OCI-LY1 (cell line): ENCODE measurements around the gene B9D2.
"Not testable (repeated sequence)": the region's sequence is repeated elsewhere in the genome, so short reads cannot be mapped to it uniquely, and the experiment has no call there.

ENCODE experiments used
- H2AFZ ChIP-seq: fragments of 200-600 bp; sonication (generic), shearing (Covaris generic); 2 replicates; pipeline ENCODE4 v1.6.0; 2014; ENCODE audit warnings: antibody characterized with exemption, mild to moderate bottlenecking, low read length
- H3F3A ChIP-seq: fragments of 200-600 bp; sonication (generic), shearing (Covaris generic); 2 replicates; pipeline ENCODE4 v1.6.0; 2014; ENCODE audit warnings: mild to moderate bottlenecking, antibody characterized with exemption, low read length, moderate library complexity; ENCODE audit not compliant: insufficient read depth
- H3K27ac ChIP-seq: fragments of 200-600 bp; sonication (generic); 2 replicates; pipeline ENCODE4 v1.5.1; 2014; ENCODE audit warnings: low read length, mixed run types, mild to moderate bottlenecking, low read depth; ENCODE audit not compliant: poor library complexity, severe bottlenecking
- H3K27me3 ChIP-seq: fragments of 200-600 bp; sonication (generic); 2 replicates; pipeline ENCODE4 v1.6.0; 2014; ENCODE audit warnings: antibody characterized with exemption, mild to moderate bottlenecking, low read length, moderate library complexity; ENCODE audit not compliant: insufficient read depth
- H3K36me3 ChIP-seq: fragments of 200-600 bp; sonication (generic); 2 replicates; pipeline ENCODE4 v1.6.1; 2014; ENCODE audit warnings: mild to moderate bottlenecking, antibody characterized with exemption, low read length, moderate library complexity, mixed read lengths; ENCODE audit not compliant: insufficient read depth
- H3K4me1 ChIP-seq: fragments of 200-600 bp; sonication (generic); 2 replicates; pipeline ENCODE4 v1.5.1; 2014; ENCODE audit warnings: mild to moderate bottlenecking, low read length, moderate library complexity; ENCODE audit not compliant: insufficient read depth, severe bottlenecking
- H3K4me2 ChIP-seq: fragments of 200-600 bp; sonication (generic), shearing (Covaris generic); 2 replicates; pipeline ENCODE4 v1.6.1; 2014; ENCODE audit warnings: low read length
- H3K4me3 ChIP-seq: fragments of 200-600 bp; sonication (generic); 2 replicates; pipeline ENCODE4 v1.5.1; 2014; ENCODE audit warnings: low read length, low read depth, mild to moderate bottlenecking, mixed read lengths; ENCODE audit not compliant: poor library complexity, severe bottlenecking
- H3K79me2 ChIP-seq: fragments of 200-600 bp; shearing (Covaris generic); 2 replicates; pipeline ENCODE4 v1.6.1; 2016; ENCODE audit warnings: mixed run types, low read length, mixed read lengths; ENCODE audit not compliant: insufficient read depth
- H3K9ac ChIP-seq: fragments of 200-600 bp; sonication (generic), shearing (Covaris generic); 2 replicates; pipeline ENCODE4 v1.6.1; 2014; ENCODE audit warnings: mild to moderate bottlenecking, low read length, mixed read lengths
- H3K9me2 ChIP-seq: fragments of 200-600 bp; sonication (generic), shearing (Covaris generic); 2 replicates; pipeline ENCODE4 v1.6.1; 2014; ENCODE audit warnings: low read depth, mild to moderate bottlenecking, low read length, mixed read lengths
- H3K9me3 ChIP-seq: fragments of 200-600 bp; shearing (Covaris generic); 2 replicates; pipeline ENCODE4 v1.6.1; 2014; ENCODE audit warnings: low read length, mixed read lengths
- H4K20me1 ChIP-seq: fragments of 200-600 bp; sonication (generic), shearing (Covaris generic); 2 replicates; pipeline ENCODE4 v1.6.0; 2016; ENCODE audit warnings: mild to moderate bottlenecking, low read length; ENCODE audit not compliant: insufficient read depth
- EZH2 ChIP-seq: fragments of 200-600 bp; sonication (generic), shearing (Covaris generic); IDR thresholded peaks from 2 replicates; pipeline ENCODE4 v1.8.0; 2017; ENCODE audit warnings: borderline replicate concordance, mixed run types, mild to moderate bottlenecking, antibody characterized with exemption, low read length, moderate library complexity, mixed read lengths
- TF ChIP-seq, protein P1 (sequence below): fragments of 200-600 bp; sonication (generic), shearing (Covaris generic); IDR thresholded peaks from 2 replicates; pipeline ENCODE4 v1.5.1; 2017; ENCODE audit warnings: mild to moderate bottlenecking, antibody characterized with exemption, low read length, moderate library complexity, mixed read lengths

B9D2 gene

DNA sequence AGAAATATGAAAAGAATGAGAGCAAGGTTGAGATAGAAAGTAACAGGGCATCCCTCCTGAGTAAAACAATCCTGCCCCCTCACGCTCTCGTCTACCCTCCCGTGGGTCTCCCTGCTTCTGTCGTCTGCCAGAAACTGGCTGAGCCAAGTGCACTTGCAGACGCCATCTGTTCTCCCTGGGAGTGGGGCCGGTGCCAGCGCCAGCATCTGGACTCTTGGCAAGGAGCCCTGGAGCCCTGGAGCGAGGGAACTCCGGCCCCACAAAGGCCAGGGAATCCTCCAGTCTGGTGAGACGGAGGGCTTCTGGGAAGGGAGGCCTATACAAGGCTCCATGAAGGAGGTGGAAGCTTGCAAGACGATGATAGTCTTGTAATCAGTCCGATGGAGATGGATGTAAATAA is 10.0 kb upstream of the B9D2 start:
- Histone ChIP-seq H3K9ac (no peak overlapping the region), H3K9me2 (no peaks in the 10 kb centered on the region), H3K27me3 (no peaks in the 10 kb centered on the region), H3K4me2 (no peak overlapping the region), H3K79me2 (no peaks in the 10 kb centered on the region), H3K4me1 (peaks cover 10% of the 10 kb centered on the region), H3F3A (no peaks in the 10 kb centered on the region), H4K20me1 (no peaks in the 10 kb centered on the region), H3K9me3 (no peaks in the 10 kb centered on the region), H3K27ac (no peak overlapping the region), H3K36me3 (no peaks in the 10 kb centered on the region; the same call in 1 of the 2 replicates), H3K4me3 (no peak overlapping the region), H2AFZ (no peak overlapping the region)
- TF ChIP-seq, protein P1, sequence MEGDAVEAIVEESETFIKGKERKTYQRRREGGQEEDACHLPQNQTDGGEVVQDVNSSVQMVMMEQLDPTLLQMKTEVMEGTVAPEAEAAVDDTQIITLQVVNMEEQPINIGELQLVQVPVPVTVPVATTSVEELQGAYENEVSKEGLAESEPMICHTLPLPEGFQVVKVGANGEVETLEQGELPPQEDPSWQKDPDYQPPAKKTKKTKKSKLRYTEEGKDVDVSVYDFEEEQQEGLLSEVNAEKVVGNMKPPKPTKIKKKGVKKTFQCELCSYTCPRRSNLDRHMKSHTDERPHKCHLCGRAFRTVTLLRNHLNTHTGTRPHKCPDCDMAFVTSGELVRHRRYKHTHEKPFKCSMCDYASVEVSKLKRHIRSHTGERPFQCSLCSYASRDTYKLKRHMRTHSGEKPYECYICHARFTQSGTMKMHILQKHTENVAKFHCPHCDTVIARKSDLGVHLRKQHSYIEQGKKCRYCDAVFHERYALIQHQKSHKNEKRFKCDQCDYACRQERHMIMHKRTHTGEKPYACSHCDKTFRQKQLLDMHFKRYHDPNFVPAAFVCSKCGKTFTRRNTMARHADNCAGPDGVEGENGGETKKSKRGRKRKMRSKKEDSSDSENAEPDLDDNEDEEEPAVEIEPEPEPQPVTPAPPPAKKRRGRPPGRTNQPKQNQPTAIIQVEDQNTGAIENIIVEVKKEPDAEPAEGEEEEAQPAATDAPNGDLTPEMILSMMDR, result no peak
- no peak for TF ChIP-seq EZH2

DNA sequence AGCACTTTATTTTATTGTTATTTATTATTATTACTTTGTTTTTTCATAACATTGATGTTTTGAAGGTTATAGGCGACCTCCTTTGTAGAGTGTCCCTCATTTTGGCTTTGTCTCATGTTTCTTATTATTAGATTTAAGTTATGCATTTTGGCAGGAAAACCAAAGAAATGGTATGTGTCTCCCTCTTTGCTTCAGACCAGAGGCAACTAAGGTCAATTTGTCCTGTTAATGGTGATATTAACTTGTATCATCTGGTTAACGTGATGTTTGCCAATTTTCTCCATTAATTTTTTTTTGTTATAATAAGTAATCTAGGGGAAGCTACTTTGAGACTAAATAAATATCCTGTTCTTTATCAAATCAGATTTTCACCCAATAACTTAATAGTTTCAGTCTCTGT is 8.6 kb upstream of the B9D2 start:
- Histone ChIP-seq H3K79me2 (no peaks in the 10 kb centered on the region), H4K20me1 (no peaks in the 10 kb centered on the region), H3K36me3 (no peaks in the 10 kb centered on the region; the same call in 1 of the 2 replicates), H3K4me2 (no peak overlapping the region), H3K27me3 (no peaks in the 10 kb centered on the region), H3K4me1 (peaks cover 9% of the 10 kb centered on the region), H3K9me3 (no peaks in the 10 kb centered on the region), H3K9ac (no peak overlapping the region), H3F3A (no peaks in the 10 kb centered on the region), H3K9me2 (no peaks in the 10 kb centered on the region), H2AFZ (no peak overlapping the region), H3K4me3 (no peak overlapping the region), H3K27ac (no peak overlapping the region)
- TF ChIP-seq, protein P1, result no peak
- no peak for TF ChIP-seq EZH2

DNA sequence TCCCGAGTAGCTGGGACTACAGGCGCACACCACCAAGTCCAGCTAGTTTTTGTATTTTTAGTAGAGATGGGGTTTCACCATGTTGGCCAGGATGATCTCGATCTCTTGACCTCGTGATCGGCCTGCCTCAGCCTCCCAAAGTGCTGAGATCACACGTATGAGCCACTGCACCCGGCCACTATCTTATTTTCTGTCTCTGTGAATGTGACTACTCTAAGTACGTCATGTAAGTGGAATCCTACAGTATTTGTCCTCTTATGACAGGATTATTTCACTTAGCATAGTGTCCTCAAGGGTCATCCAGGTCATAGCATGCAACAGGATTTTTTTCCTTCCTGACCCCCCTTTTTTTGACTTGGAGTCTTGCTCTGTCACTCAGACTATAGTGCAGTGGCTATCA is 7.6 kb upstream of the B9D2 start:
- no peak for TF ChIP-seq EZH2
- TF ChIP-seq, protein P1, result no peak
- H2AFZ ChIP-seq, result no peak overlapping the region
- no peak overlapping the region for H3K9ac ChIP-seq
- H3K4me3 ChIP-seq, result no peak overlapping the region
- H3K9me3 ChIP-seq, result no peaks in the 10 kb centered on the region
- no peaks in the 10 kb centered on the region for H3K79me2 ChIP-seq
- no peaks in the 10 kb centered on the region for H4K20me1 ChIP-seq
- no peaks in the 10 kb centered on the region for H3K9me2 ChIP-seq
- no peak overlapping the region for H3K27ac ChIP-seq
- H3K4me1 ChIP-seq, result peaks cover 10% of the 10 kb centered on the region
- H3K36me3 ChIP-seq, result no peaks in the 10 kb centered on the region; the same call in 1 of the 2 replicates
- no peaks in the 10 kb centered on the region for H3F3A ChIP-seq
- no peaks in the 10 kb centered on the region for H3K27me3 ChIP-seq
- no peak overlapping the region for H3K4me2 ChIP-seq

DNA sequence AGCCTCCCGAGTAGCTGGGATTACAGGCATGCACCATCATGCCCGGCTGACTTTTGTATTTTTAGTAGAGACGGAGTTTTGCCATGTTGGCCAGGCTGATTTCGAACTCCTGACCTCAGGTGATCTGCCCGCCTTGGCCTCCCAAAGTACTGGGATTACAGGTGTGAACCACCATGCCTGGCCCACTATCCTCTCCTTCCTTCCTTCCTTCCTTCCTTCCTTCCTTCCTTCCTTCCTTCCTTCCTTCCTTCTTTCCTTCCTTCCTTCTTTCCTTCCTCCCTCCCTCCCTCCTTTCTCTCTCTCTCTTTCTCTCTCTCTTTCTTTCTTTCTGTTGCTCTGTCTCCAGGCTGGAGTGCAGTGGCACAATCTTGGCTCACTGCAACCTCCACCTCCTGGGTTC is 7.2 kb upstream of the B9D2 start:
- H3K4me1 ChIP-seq, H3F3A ChIP-seq, H3K27me3 ChIP-seq, H3K9me2 ChIP-seq, H3K4me3 ChIP-seq, H4K20me1 ChIP-seq, H3K36me3 ChIP-seq, H3K4me2 ChIP-seq, H2AFZ ChIP-seq, H3K79me2 ChIP-seq, H3K9me3 ChIP-seq, H3K27ac ChIP-seq, H3K9ac ChIP-seq: not testable (repeated sequence)
